ENCODE data around the gene ONECUT1.

Gene ONECUT1

GRCh38 chr15:52730594-52730993, 59.5 kb downstream of the ONECUT1 start:
- DNase-seq = no peak

GRCh38 chr15:52730173-52730572, 60.0 kb downstream of the ONECUT1 start:
- no peak for DNase-seq

GRCh38 chr15:52728899-52729298, 61.2 kb downstream of the ONECUT1 start:
- DNase-seq = no peak

- no peak for DNase-seq
These were observed 62.3 kb downstream of the ONECUT1 start for GRCh38 chr15:52727815-52728214.

- DNase-seq = no peak
These were observed 63.9 kb downstream of the ONECUT1 start for GRCh38 chr15:52726195-52726594.

DNA sequence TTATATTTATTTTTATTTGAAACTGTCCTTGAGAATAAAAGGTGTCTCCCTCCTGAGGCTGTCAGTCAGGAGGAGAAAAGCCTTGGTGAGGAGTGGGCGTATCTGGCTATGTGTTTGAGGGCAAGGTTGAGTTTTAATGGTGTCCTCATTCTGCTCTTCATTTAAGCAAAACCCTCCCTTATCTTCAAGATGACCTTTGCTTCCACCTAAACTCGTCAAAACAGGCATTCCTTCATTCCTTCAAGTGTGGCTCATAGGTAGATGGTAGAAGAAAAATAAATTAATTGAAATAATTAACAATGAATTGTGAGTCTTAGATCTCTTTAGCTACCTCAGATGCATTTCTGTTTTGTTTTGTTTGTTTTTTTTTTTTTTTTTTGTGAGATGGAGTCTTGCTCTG, 71.6 kb downstream of the ONECUT1 start:
- no peak for DNase-seq

DNA sequence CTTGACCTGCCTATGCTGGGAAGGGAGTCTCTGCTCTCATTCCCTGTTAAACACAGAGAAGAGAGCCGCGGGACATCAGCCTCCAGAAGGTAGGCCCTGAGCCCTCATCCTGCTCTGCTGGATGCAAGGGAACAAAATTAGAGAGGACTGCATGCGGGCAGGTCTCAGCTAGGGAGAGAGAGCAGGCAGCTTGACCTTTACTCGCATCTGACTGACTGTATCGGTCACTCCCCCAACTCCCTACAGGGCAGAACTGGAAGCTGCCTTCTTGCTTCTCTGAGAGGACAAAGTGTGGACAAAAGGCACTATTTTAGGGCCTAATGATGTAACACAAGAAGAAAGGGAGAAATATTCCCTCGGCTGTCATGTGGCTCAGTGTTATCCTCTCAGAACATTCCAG, 72.2 kb downstream of the ONECUT1 start:
- no peak for DNase-seq

- no peak for DNase-seq
These were observed 72.7 kb downstream of the ONECUT1 start for GRCh38 chr15:52717481-52717880.

DNA sequence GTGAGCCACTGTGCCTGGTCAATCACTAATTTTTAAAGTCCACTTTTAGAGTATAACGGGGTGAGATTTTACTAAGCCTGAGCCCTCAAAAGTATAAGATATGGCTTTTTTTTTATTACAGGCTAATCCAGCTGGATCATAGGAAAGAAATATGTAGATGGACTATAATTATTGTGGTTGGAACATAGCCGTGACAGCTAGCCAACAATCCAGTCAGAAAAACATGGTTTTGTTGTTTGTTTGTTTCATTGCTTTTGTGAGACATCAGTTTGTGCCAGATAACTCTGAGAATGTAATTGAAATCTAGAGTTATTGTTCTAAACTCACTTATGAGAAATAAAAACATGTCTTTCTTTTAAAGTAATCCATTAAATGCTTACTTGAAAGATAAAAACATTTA, 73.6 kb downstream of the ONECUT1 start:
- no peak for DNase-seq

GRCh38 chr15:52715411-52715810, 74.7 kb downstream of the ONECUT1 start:
- no peak for DNase-seq

DNA sequence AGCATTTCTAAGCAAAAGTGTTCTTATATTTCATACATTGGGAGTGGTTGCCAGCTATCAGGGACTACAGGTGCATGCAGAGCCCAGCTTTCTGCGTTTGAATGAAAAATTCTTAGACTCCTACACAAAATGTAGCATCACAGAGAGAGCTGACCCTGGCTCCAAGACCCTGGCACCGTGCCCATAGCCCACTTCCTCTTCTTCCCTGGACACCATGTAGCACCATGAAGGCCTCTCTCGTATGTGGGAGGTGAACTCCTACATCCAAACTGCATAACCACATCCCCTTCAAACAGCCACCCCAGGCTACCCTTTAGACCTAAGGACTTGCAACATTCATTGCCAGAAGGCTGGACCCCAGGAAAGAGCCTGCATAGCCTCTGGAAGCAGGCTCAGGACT, 75.2 kb downstream of the ONECUT1 start:
- DNase-seq = no peak

DNA sequence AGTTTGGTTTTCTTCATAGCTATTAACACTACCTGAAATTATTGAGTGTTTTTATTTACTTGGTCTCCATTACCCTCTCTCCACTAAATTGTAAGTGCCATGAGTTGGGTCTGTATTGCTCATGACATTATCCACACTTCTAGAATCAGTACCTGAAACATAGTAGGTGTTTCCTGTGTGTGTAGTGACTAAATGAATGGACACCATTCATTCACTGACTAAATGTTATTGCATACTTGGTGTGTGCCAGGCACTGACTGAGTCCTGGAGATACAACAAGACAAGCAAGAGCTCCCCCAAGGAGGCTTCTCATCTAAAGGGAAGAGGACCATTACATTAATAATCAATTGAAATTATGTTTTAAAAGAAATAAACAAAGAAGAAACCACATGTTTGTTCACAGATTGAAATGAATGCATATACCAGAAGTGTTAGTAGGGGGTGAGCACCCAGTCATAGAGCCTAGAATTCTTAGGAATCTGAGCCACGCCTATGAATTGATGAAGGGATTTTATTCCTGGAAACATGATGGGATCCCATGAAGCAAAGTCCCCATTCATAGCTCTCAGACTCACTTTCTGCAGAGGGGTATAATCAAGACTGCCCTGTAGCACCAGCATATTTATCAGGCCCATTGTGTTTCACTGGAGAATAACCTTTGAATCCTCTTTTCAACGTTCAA, 79.3 kb downstream of the ONECUT1 start:
- no peak for DNase-seq

DNA sequence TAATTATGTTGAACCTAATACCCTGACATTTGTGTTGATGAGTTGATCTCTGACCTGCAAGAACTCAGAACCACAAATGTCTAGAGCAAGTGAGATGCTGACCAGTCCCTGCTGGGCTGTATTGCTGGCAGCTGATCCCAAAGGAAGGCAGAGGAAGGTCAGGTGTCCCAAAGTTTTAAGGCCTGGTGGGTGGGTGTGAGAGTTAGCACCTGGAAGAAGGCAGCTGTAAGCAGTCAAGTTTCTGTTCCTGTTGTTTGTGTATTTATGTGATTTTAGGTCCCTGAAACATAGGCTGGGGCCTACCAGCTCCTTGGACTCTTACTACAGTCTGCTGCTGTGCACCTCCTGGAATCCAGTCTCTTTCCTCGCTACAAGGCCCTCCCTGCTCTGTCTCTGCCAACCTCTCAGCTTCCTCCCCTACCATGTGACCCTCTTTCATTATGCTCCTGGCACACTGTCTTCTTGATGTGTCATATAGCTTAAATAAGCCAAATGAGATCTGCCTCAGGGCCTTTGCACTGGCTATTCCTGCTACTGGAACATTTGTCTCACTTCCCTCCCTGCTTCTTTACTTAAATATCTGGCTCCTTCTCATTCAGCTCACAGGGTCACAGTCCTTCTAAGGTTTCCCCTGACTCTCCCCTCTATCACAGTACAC, 80.0 kb downstream of the ONECUT1 start:
- DNase-seq = no peak

DNA sequence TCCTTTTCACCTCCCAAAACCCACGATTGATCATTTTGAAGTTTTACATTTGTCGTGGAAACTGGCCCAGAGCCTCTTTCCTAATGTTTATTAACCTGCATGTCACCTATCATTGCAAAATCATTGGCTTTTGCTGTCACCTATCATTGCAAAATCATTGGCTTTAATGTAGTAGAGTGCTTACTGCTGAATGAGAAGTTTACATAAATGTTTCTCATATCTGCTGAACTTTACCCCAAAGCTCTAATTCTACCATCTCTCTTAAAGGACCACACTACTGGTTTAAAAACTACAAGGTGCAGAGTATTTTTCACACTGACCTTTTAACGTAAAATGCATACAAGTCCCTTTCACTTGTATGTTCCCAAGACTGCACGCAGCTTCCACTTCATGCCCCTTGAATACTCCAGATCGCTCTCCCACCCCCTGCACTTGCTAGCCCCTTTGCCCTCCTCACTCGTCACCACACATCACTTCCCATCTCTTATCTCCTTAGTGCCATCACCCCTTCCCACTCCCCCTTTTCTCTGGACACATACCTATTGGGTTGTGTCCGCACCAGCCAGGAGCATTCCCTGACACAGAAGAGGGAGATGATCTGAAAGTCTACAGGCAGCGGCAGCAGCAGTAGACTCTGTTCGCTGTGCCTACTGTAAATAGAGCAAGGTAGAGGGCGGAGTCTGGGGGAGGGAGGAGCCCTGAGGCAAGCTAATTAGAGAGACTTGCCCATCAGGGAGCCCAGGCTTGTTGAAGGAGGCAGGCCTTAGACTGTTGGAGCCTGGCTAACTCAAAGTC, 80.8 kb downstream of the ONECUT1 start:
- DNase-seq = no peak
